ENCODE results near the gene PLK5. TPM values are rescaled to one million over a fixed set of nuclear protein-coding genes. Genes with fewer than 3 reads are reported as not detected.

PLK5 gene
- total RNA-seq, 1 experiment from 2014 or later: 0.57 TPM

DNA sequence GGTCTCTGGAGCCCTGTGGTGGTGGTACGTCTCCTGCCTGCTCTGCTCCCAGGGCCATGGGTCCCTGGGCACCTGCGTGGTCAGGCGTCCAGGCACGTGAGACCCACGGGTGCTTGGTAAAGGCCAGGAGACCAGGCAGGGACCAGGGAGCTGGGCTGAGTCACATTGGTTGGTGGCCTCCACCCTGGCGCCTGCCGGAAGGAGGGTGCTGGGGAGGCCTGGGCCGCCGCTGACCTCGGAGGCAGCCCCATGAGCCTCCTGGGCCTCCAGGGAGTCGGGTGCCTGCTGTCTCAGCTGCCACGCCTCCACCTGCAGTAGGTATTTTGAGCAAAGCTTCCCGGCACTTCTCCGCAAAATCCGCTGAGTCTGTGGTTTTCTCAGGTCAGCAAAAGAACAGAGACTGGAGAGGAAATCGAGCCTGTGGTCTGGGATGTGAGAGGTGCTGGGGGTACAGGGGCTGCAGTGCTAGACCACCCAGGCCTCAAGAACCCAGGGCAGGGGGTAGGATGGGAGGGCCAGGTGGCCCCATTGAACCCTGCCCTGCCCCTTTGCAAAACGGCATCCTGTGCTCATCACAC lies 3.6 kb upstream of the PLK5 start:
- TF ChIP-seq, protein P1, sequence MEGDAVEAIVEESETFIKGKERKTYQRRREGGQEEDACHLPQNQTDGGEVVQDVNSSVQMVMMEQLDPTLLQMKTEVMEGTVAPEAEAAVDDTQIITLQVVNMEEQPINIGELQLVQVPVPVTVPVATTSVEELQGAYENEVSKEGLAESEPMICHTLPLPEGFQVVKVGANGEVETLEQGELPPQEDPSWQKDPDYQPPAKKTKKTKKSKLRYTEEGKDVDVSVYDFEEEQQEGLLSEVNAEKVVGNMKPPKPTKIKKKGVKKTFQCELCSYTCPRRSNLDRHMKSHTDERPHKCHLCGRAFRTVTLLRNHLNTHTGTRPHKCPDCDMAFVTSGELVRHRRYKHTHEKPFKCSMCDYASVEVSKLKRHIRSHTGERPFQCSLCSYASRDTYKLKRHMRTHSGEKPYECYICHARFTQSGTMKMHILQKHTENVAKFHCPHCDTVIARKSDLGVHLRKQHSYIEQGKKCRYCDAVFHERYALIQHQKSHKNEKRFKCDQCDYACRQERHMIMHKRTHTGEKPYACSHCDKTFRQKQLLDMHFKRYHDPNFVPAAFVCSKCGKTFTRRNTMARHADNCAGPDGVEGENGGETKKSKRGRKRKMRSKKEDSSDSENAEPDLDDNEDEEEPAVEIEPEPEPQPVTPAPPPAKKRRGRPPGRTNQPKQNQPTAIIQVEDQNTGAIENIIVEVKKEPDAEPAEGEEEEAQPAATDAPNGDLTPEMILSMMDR (conservative IDR thresholded peaks at IDR 0.05): no peak
- H3K23me2 ChIP-seq (ENCODE audit: insufficient read length, low read depth, low read length, poor library complexity, severe bottlenecking): no peaks in the 10 kb centered on the region
- no peaks in the 10 kb centered on the region for H4K20me1 ChIP-seq (ENCODE audit: control insufficient read depth, insufficient read depth, insufficient read length)
- no peak overlapping the region for H2AK5ac ChIP-seq (ENCODE audit: insufficient read length, low read length)
- no peaks in the 10 kb centered on the region for H3K9me3 ChIP-seq (ENCODE audit: control insufficient read depth, low read depth, low read length)
- no peak overlapping the region for H3K23ac ChIP-seq (ENCODE audit: insufficient read length, low read depth, low read length)
- H3K4me1 Mint-ChIP-seq: peaks cover 6 to 7% of the 10 kb centered on the region in 2 experiments; a peak in 3 of 4 replicates
- H3K56ac ChIP-seq (ENCODE audit: insufficient read length, low read depth, low read length): no peak overlapping the region
- peaks cover 16% of the 10 kb centered on the region; the same call in 1 of the 2 replicates for H3K27me3 ChIP-seq (ENCODE audit: insufficient read depth, low read length)
- H3K9me3 Mint-ChIP-seq: peaks cover 0 to 14% of the 10 kb centered on the region in 2 experiments; a peak in 3 of 5 replicates
- H4K5ac ChIP-seq (ENCODE audit: insufficient read length, low read depth, low read length): no peak overlapping the region
- no peak overlapping the region for H4K8ac ChIP-seq (replicated peaks; ENCODE audit: insufficient read length, low read depth, low read length)
- no peaks in the 10 kb centered on the region for H3K4me1 ChIP-seq (ENCODE audit: insufficient read depth, low read length)
- H3K18ac ChIP-seq (ENCODE audit: insufficient read length, low read depth, low read length): no peak overlapping the region
- H2AFZ ChIP-seq (ENCODE audit: low read length): no peak overlapping the region
- no peak overlapping the region for H2BK5ac ChIP-seq (ENCODE audit: insufficient read length, low read length)
- H3K79me1 ChIP-seq (ENCODE audit: insufficient read depth, low read depth, low read length, poor library complexity, severe bottlenecking): no peaks in the 10 kb centered on the region
- no peak overlapping the region; the same call in 1 of the 2 replicates for H3K14ac ChIP-seq (ENCODE audit: insufficient read depth, low read length)
- DNase-seq: no peak
- H2BK20ac ChIP-seq (ENCODE audit: low read depth, low read length, poor library complexity, severe bottlenecking): no peak overlapping the region
- H3K4me2 ChIP-seq (ENCODE audit: insufficient read depth, insufficient read length, low read length): no peak overlapping the region
- no peak overlapping the region for H3K9ac ChIP-seq (ENCODE audit: extremely low read depth, insufficient read length, low read length)
- H2BK15ac ChIP-seq (ENCODE audit: low read depth, low read length): no peak overlapping the region
- no peak overlapping the region for H3K4me3 Mint-ChIP-seq
- H3K27ac Mint-ChIP-seq: no peak overlapping the region
- H3K27ac ChIP-seq (ENCODE audit: insufficient read length, low read depth, low read length): no peak overlapping the region
- no peak overlapping the region for H2BK120ac ChIP-seq (ENCODE audit: low read depth, low read length, poor library complexity, severe bottlenecking)
- H2BK12ac ChIP-seq (ENCODE audit: insufficient read length, low read depth, low read length): no peak overlapping the region
- H3T11ph ChIP-seq (ENCODE audit: low read length): no peak overlapping the region
- no peaks in the 10 kb centered on the region for H3K36me3 Mint-ChIP-seq (ENCODE audit: insufficient read depth in 1 of 3, low read depth in 3 of 3)
- no peak overlapping the region for H4K91ac ChIP-seq (ENCODE audit: insufficient read length, low read depth, low read length)
- peaks cover 81% of the 10 kb centered on the region for H3K27me3 Mint-ChIP-seq (ENCODE audit: low read depth)
- WGBS (ENCODE audit: extremely low coverage, insufficient read length, low lambda C conversion rate): no CpG with 5 or more reads among the region's 17 CpGs
- no peak overlapping the region for H3K4ac ChIP-seq (ENCODE audit: low read depth, low read length)
- H3K79me2 ChIP-seq (ENCODE audit: insufficient read depth, low read length): no peaks in the 10 kb centered on the region
